Brain microvascular endothelial cell (primary cell): Measurements from ENCODE around the gene TBK1.

Source experiments
- DNase-seq: peaks from one replicate; pipeline ENCODE4 v3.0.0-alpha.2; 2020
- H3K27ac ChIP-seq: fragments of 250-450 bp; sonication (Bioruptor Pico); 2 replicates; pipeline ENCODE4 v1.5.1; 2020; ENCODE audit warnings: mild to moderate bottlenecking, moderate library complexity
- H3K27me3 ChIP-seq: fragments of 250-450 bp; sonication (Bioruptor Pico); replicated peaks from 2 replicates; pipeline ENCODE4 v1.5.1; 2020; ENCODE audit warnings: mild to moderate bottlenecking
- H3K36me3 ChIP-seq: fragments of 250-450 bp; sonication (Bioruptor Pico); replicated peaks from 2 replicates; pipeline ENCODE4 v1.5.1; 2020; ENCODE audit warnings: mild to moderate bottlenecking
- H3K4me3 ChIP-seq: 2 replicates; pipeline ENCODE4 v1.5.1; 2011; ENCODE audit warnings: low read depth, mild to moderate bottlenecking, control low read depth, low read length, moderate library complexity
- in situ Hi-C: cut with HindIII; loops from 2 replicates; pipeline ENCODE4 v1.10.0; 2017; ENCODE audit warnings: low sequenced_read_pairs, low pct_ligation_motif_present
- TF ChIP-seq, protein P1 (sequence below): IDR thresholded peaks from 2 replicates; pipeline ENCODE4 v1.5.1; 2011; ENCODE audit warnings: low read depth, mild to moderate bottlenecking, moderate library complexity, low read length, control low read depth, inconsistent platforms; ENCODE audit errors: missing control alignments

Gene TBK1

DNA sequence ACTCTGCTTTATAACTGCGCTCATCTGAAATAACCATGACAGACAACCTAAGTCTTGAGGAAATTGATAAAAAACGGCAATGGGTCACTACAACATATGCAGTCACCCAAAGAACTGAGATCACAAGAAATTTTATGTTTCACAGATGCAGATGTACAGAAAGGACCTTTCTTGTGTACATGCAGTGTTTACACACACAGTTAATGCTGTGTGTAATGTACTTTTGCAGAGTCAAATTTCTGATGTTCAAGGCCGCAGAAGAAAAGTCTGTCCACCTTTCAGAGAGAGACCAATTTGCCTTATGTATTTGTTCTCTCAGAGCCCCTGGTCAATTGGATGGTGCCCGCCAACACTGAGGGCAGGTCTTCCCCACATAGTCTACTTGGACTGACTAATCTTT, 23.0 kb upstream of the TBK1 start:
- TF ChIP-seq, protein P1, sequence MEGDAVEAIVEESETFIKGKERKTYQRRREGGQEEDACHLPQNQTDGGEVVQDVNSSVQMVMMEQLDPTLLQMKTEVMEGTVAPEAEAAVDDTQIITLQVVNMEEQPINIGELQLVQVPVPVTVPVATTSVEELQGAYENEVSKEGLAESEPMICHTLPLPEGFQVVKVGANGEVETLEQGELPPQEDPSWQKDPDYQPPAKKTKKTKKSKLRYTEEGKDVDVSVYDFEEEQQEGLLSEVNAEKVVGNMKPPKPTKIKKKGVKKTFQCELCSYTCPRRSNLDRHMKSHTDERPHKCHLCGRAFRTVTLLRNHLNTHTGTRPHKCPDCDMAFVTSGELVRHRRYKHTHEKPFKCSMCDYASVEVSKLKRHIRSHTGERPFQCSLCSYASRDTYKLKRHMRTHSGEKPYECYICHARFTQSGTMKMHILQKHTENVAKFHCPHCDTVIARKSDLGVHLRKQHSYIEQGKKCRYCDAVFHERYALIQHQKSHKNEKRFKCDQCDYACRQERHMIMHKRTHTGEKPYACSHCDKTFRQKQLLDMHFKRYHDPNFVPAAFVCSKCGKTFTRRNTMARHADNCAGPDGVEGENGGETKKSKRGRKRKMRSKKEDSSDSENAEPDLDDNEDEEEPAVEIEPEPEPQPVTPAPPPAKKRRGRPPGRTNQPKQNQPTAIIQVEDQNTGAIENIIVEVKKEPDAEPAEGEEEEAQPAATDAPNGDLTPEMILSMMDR = no peak
- Histone ChIP-seq H3K4me3 (no peak overlapping the region), H3K27me3 (no peaks in the 10 kb centered on the region), H3K36me3 (peaks cover 92% of the 10 kb centered on the region), H3K27ac (no peak overlapping the region)
- DNase-seq = no peak
- in situ Hi-C loops = no loop called here

DNA sequence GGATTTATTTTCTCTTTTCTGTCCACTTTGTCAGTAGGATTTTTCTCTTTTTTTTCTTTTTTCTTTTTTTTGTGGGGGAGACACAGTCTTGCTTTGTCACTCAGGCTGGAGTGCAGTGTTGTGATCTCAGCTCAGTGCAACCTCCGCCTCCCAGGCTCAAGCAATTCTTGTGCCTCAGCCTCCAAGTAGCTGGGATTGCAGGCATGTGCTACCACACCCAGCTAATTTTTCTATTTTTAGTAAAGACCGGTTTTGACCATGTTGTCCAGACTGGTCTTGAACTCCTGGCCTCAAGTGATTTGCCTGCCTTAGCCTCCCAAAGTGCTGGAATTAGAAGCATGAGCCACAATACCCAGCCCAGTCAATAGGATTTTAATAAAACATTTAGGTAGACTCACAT, 21.0 kb upstream of the TBK1 start:
- TF ChIP-seq, protein P1 = no peak
- no peak overlapping the region for H3K4me3 ChIP-seq
- H3K27me3 ChIP-seq = no peaks in the 10 kb centered on the region
- in situ Hi-C loops = no loop called here
- DNase-seq = no peak
- H3K27ac ChIP-seq = no peak overlapping the region
- peaks cover 91% of the 10 kb centered on the region for H3K36me3 ChIP-seq

DNA sequence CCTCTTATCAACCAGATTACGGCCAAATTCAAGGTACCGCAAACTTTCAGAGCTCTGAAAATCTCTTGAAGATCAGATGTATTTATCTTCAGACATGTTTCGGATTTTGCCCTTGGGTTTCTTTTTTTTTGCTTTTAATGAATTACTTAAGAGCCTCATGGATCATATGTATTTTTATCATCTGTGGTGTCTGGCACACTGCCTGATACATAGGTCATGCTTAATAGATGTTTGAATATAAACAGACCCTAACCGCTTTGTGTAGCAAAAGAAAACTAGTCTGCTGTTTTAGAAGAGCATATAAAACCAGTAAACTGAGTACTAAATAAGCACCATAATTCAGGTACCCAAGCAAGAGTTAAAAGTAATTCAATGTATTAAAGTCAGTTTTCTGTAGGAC, 20.1 kb upstream of the TBK1 start:
- TF ChIP-seq, protein P1 = no peak
- H3K36me3 ChIP-seq = peaks cover 91% of the 10 kb centered on the region
- in situ Hi-C loops = no loop called here
- H3K27ac ChIP-seq = no peak overlapping the region
- DNase-seq = no peak
- no peak overlapping the region for H3K4me3 ChIP-seq
- no peaks in the 10 kb centered on the region for H3K27me3 ChIP-seq

DNA sequence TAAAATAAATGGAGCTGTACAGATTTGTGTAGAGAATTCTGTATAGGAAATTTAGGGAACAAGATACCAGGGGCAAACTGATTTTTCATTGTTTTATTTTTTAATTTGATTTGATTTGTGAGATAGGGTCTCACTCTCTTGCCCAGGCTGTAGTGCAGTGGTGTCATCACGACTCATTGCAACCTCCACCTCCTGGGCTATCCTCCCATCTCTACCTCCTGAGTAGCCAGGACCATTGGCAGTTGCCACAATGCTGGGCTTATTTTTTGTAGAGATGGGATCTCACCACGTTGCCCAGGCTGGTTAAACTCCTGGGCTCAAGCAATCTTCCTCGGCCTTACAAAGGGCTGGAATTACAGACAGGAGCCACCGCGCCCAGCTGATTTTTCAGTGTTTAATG, 18.0 kb upstream of the TBK1 start:
- in situ Hi-C loops = no loop called here
- peaks cover 97% of the 10 kb centered on the region for H3K36me3 ChIP-seq
- H3K4me3 ChIP-seq = no peak overlapping the region

DNA sequence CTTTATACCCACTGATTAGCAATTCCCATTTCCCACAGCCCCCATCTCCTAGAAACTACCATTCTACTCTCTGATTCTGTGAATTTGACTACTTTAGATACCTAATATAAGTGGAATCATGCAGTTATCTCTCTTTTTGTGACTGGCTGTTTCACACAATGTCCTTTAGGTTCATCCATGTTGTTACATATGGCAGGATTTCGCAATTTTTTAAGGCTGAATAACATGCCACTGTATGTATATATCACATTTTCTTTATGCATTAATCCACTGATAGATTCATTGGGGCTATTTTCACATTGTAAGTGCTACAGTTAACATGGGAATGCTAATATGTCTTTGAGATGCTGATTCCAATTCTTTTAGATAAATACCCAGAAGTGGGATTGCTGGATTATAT, 11.8 kb upstream of the TBK1 start:
- TF ChIP-seq, protein P1 = no peak
- no peak for DNase-seq
- Histone ChIP-seq H3K36me3 (peaks cover 82% of the 10 kb centered on the region), H3K27ac (no peak overlapping the region), H3K27me3 (no peaks in the 10 kb centered on the region), H3K4me3 (no peak overlapping the region)
- in situ Hi-C loops = no loop called here

More for the DNA sequence above, 18.0 kb upstream of the TBK1 start:
- Histone ChIP-seq H3K27me3 (no peaks in the 10 kb centered on the region), H3K27ac (no peak overlapping the region)
- no peak for DNase-seq
- TF ChIP-seq, protein P1 = no peak

DNA sequence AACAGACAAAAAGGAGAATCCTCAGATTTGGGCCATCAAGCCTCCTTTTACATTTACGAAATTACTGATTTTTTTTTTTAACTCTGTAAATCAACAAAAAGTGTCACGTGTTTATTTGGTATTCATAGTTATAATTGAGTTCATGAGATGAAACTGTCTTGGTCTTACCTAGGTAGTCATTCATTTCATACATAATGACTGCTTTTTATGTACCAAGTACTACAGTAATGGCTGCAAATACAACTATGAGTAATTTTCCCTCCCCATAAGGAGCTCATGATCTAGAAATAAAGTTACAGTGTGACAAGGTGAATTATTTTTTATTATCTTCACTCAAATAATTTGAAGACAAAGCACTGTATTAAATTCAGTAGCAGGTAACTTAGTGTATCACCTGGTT, 6.4 kb upstream of the TBK1 start:
- H3K4me3 ChIP-seq = no peak overlapping the region
- peaks cover 70% of the 10 kb centered on the region for H3K36me3 ChIP-seq
- no peak overlapping the region for H3K27ac ChIP-seq
- in situ Hi-C loops = no loop called here
- no peak for DNase-seq
- TF ChIP-seq, protein P1 = no peak
- no peaks in the 10 kb centered on the region for H3K27me3 ChIP-seq
